Effector CD8-positive, alpha-beta T cell (primary cell): Measurements from ENCODE around the gene FOLR2.
"Not testable (repeated sequence)": the region's sequence is repeated elsewhere in the genome, so short reads cannot be mapped to it uniquely, and the experiment has no call there.

Experiments used
- DNase-seq: peaks from one replicate; lab custom pipeline; 2025; lab: John Stamatoyannopoulos, UW

FOLR2 gene

GRCh38 chr11:72206794-72207193, 9.8 kb upstream of the FOLR2 start:
- not testable (repeated sequence) for DNase-seq

DNA sequence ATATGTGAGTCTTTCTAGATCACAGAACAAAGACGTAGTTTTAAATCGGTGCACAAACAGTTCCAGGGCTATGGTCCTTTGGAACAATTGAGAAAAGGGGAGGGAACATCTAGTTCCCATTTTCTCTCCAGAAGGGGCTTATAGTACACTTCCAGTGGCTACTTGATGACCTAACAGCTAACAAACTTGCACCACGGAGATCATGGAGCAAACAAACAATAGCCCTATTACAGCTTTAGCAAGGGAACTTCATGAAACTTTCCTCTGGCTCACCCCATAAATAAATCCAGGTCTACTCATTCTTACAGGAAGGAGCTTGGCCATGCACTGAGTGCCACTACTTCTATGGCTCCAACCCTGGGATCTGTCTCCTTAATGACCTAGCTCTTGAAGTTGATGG, 8.3 kb upstream of the FOLR2 start:
- DNase-seq = no peak

DNA sequence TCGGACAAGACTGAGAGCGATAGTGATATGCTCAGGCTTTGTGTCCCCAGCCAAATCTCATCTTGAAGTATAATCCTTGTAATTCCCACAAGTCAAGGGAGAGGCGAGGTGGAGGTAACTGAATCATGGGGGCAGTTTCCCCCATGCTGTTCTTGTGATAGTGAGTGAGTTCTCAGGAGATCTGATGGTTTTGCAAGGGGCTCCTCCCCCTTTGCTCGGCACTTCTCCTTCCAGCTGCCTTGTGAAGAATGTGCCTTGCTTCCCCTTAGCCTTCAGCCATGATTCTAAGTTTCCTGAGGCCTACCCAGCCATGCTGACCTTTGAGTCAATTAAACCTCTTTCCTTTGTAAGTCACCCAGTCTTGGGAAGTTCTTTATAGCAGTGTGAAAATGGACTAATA, 7.5 kb upstream of the FOLR2 start:
- no peak for DNase-seq

DNA sequence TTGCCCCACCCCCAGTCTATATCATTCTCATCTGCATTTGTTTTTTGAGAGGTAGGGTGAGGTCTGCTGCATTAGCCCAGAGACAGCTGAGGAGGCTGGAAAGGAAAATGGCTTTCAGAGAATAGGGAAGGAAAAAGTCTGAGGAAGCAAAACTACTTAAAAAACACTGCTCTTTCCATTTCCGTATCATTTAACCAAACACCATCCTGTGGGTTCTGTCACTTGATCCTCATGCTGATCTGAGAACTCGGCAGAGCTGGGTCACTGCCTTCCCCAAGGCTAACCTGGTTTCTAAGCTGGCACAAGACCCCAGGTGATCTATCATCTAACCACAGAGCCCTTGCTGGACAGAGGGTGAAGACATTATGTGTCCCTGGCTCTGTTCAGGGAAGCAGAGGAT, 1.2 kb downstream of the FOLR2 start:
- DNase-seq = no peak

- DNase-seq = no peak
Observed at GRCh38 chr11:72218251-72218745, 1.7 kb downstream of the FOLR2 start.

DNA sequence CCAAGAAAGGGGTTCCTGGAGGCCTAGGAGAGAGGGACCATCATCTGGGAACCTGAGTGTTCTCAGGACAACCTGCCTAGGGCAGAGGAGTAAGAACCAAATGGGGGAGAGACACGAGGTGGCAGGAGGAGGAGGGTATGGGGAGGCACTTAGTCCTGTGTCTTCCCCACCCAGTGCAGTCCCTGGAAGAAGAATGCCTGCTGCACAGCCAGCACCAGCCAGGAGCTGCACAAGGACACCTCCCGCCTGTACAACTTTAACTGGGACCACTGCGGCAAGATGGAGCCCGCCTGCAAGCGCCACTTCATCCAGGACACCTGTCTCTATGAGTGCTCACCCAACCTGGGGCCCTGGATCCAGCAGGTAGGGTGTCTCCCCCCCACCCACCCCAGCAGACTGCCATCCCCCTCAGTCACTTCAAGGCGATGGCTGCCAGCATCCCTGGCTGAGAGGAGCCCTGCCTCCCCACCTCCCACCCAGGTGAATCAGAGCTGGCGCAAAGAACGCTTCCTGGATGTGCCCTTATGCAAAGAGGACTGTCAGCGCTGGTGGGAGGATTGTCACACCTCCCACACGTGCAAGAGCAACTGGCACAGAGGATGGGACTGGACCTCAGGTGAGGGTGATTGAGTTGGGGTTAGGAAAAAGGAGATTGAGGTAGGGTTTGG, 4.2 kb downstream of the FOLR2 start:
- no peak for DNase-seq

GRCh38 chr11:72221386-72222075, 4.9 kb downstream of the FOLR2 start:
- DNase-seq = no peak

DNA sequence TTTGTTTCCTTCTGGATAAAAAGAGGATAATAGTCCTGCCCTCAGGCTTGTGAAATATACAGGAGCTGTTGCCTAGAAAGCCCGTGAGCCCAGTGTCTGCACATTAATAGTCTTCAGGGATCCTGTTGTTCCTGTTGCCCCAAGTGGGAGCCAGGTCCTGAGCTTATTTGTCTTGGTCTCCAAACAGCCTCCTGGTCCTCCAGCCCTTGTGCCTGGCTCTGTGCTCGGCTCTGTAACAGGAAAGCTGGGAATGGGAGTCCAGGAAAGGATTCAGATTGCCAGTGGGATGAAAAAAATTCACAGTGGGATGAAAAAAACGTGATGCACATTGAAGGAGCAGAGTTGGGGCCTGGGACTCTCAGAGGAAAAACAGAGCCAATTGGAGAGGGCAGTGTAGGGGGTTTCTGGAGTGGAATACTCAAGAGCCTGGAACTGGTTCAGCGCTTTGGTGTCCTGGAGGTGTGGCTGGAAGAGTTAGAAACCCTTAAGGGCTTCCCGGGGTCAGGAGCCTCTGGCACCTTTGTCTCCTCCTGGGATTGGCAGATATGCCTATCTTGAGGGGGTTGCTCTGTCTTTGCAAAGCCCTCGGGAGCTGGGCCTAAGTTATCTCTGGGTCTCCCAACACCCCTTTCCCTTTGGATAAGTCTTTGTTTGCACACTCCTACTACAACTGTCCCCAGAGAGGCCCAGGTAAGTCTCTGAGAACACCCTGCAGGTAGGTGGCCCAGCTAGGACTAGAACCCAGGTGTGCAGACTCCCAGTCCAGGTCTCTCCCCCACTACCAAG, 5.7 kb downstream of the FOLR2 start:
- DNase-seq = no peak

- DNase-seq = peak; percentile 89
Observed at GRCh38 chr11:72222907-72223614, 6.5 kb downstream of the FOLR2 start.

- DNase-seq = peak; percentile 43
Observed at GRCh38 chr11:72223615-72224563, 7.3 kb downstream of the FOLR2 start.

DNA sequence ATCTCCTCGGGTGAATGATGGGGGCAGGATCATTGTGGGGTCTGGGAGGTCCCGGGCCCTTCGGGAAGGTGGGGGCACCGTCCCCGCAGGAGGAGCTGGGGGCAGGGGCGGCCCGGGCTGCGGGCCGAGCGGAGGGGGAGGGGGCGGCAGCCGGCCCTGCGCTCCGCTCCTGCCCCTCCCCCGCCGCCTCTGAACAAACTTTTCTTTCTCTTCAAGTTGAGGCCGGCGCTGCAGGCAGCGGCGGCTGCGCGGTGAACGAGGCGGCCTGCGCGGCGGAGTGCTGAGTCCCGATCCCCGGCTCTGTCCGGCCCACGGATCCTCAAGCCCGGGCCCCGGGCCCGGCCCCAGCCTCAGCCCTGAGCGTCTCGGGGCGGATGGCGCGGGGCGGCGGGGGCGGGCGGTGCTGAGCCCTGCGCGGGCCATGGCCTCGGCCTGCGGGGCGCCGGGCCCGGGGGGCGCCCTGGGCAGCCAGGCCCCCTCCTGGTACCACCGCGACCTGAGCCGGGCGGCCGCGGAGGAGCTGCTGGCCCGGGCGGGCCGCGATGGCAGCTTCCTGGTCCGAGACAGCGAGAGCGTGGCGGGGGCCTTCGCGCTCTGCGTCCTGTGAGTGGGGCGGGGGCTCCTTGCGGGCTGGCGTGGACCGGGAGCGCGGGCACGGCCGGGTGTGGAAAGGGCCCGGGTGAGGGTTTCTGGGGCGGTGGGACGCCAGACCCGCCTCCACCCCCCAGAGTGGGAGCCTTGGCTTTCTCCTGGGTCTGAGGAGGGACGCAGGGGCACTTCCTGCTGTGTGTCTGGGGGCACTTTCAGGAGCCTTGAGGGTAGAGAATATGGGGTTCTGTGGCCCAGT, 8.2 kb downstream of the FOLR2 start, which contains the start of gene INPPL1:
Gene INPPL1 (plus strand): TSS at position 204 of the 847 bp plus-strand sequence. CDS start 218 bp downstream, at position 422.
- no peak for DNase-seq

GRCh38 chr11:72225411-72225951, 8.9 kb downstream of the FOLR2 start:
- no peak for DNase-seq

DNA sequence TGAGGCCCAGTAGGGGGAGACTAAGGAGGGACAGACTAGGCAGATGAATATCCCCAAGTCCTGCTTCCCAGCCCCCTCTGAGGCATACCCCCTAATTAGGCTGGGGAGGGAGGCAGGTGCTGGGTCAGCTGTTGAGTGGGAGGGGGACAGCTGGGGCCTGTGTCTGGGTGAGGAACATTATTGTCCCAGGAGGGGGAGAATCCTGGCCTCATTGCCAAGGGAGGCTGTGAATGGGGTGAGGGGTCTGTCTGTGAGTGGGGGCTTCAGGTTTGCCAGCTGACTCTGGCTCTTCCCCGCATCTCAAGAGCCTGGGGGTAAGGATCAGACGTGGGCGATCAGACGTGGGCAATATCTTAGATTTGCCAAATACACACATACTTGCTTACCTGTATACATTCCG, 10.1 kb downstream of the FOLR2 start:
- DNase-seq = no peak

- DNase-seq = no peak
Observed at GRCh38 chr11:72227316-72228228, 11.0 kb downstream of the FOLR2 start.

DNA sequence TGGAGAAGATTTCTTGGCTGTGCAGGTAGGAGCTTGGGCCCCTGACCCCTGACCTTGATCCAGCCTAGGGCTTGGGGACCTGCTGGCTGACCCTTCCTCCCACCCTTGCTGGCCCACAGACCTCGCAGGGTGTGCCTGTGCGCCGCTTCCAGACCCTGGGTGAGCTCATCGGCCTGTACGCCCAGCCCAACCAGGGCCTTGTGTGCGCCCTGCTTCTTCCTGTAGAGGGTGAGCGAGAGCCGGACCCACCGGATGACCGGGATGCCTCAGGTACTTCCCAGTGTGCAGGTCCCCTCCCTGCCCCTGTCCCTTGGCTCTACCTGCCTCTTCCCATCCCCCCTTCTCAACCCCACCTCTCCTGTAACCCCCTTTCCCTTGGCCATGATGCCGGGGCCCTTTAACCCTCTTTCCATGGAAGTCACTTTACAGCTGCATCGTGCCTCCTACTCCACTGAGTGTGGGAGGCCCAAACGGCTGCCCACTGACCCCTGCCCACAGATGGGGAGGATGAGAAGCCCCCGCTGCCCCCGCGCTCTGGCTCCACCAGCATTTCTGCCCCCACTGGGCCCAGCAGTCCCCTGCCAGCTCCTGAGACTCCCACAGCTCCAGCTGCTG, 11.7 kb downstream of the FOLR2 start:
- DNase-seq = no peak

DNA sequence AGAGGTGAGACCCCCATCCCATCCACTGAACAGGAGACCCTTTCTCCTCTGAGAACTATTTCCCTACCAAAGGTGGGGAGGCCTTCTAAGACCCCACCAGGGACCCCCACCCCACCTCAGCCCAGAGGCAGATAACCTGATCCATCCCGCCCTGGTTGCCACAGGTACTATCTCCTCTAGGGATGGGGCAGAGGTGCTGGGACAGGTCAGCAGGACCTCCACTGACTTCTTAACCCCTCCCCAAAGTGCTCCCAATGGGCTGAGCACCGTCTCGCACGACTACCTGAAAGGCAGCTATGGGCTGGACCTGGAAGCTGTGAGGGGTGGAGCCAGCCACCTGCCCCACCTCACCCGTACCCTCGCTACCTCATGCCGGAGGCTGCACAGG, 12.2 kb downstream of the FOLR2 start:
- DNase-seq = no peak

DNA sequence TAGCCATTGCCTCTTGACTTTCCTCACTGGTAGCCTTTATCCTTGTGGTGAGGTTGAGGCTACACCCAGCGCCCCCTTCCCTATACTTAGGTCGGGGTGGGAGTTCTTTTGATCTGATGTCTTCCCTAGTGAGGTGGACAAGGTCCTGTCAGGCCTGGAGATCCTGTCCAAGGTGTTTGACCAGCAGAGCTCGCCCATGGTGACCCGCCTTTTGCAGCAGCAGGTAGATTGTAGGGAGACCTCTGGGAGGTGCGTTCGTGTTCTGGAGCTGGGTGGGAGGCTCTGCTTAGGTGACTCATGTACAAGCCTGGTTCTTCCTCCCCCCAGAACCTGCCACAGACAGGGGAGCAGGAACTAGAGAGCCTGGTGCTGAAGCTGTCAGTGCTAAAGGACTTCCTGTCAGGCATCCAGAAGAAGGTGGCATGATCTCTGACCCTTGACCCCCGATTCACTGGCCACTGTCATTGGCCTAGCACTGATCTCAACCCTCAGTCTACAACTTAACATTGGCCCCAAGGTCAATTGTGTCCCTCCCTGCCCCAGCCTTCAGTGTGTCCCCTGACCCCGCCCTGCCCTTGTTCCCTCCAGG, 12.8 kb downstream of the FOLR2 start:
- no peak for DNase-seq
